Ovary (tissue), 9 donors: ENCODE measurements around the gene TMEM63A. TPM values are rescaled to one million over a fixed set of nuclear protein-coding genes. Genes with fewer than 3 reads are reported as not detected.
"Not testable (repeated sequence)": the region's sequence is repeated elsewhere in the genome, so short reads cannot be mapped to it uniquely, and the experiment has no call there.

Experiments
- DNase-seq, 5 donors: peaks; one replicate each; pipeline ENCODE4 v3.0.0-alpha.2; 2019 to 2020
- H3K27ac ChIP-seq, 2 donors: fragments of 200-600 bp; one replicate each; pipeline versions ENCODE4 v1.5.1 to v1.8.0; 2019 to 2022
- H3K27me3 ChIP-seq: fragments of 200-600 bp; one replicate; pipeline ENCODE4 v1.8.0; 2022
- H3K36me3 ChIP-seq: fragments of 200-600 bp; sonication (generic); one replicate; pipeline ENCODE4 v1.5.1; 2019
- H3K4me1 ChIP-seq: one replicate; pipeline ENCODE4 v1.8.1; 2013; ENCODE audit warnings: mild to moderate bottlenecking, moderate library complexity; ENCODE audit not compliant: insufficient read depth
- H3K4me3 ChIP-seq: fragments of 200-600 bp; sonication (generic); one replicate; pipeline ENCODE4 v1.5.1; 2017
- H3K9me3 ChIP-seq, 2 donors: fragments of 200-600 bp in 1 of 2; sonication (generic) in 1 of 2; one replicate each; pipeline versions ENCODE4 v1.5.1 to v1.8.1; 2013 to 2019; ENCODE audit warnings: mild to moderate bottlenecking in 1 of 2, moderate library complexity in 1 of 2
- CTCF ChIP-seq, 3 donors: fragments of 450-650 bp in 2 of 3; fragments of 200-600 bp in 1 of 3; IDR thresholded peaks; one replicate each; pipeline versions ENCODE4 v1.5.1 to v1.8.0; 2016 to 2022; ENCODE audit warnings: antibody characterized with exemption in 3 of 3, mild to moderate bottlenecking in 1 of 3
- EP300 ChIP-seq: sonication (generic); formaldehyde crosslinking; IDR thresholded peaks from one replicate; pipeline ENCODE4 v1.6.1; 2017; ENCODE audit warnings: antibody characterized with exemption
- POLR2A ChIP-seq: fragments of 450-650 bp; IDR thresholded peaks from one replicate; pipeline ENCODE4 v1.6.1; 2017; ENCODE audit warnings: antibody characterized with exemption, mild to moderate bottlenecking, moderate library complexity
- WGBS, 3 donors: extraction: QIAGEN DNeasy Blood & Tissue Kit in 1 of 3; methylation state at CpG; one replicate each; pipeline versions ENCODE4 v1.1.5 to v1.1.7; 2013 to 2017; 5-methylcytosine and 5-hydroxymethylcytosine counted together
- intact Hi-C, 4 donors: fragments of 100-400 bp; cut with DNase I; formaldehyde crosslinking; loops; one replicate each; pipeline versions ENCODE4 v1.11.0 to v1.15.1; 2022 to 2023
- polyA plus RNA-seq, 2 donors: library from polyadenylated mRNA; stranded (reverse); fragments of 200-250 nt in 1 of 2; fragments of 350-450 nt in 1 of 2; fragmentation: Illumina TruSeq in 1 of 2; extraction: RNeasy Lipid Tissue Mini Kit (QIAGEN cat#74804) in 1 of 2; gene quantifications; one replicate each; pipeline ENCODE4 v1.2.3, GENCODE V29; 2013 to 2014
- total RNA-seq, 7 donors: library from RNA; depleted of rRNA in 2 of 7; stranded (reverse); fragments of >200 nt in 2 of 7; fragmentation: NEBNext Ultra II Directional in 3 of 7; extraction: Animal tissue kit (Norgen Biotek cat#: 25700) in 3 of 7; gene quantifications; one replicate each; pipeline versions ENCODE4 v1.1.0 to v1.2.4, GENCODE V29; 2016 to 2023
- donor health status: DM: no; HTN: no; CAD: no; lungs with moderate emphysema.
- donor health status: DM: no; HTN: no; CAD: no.
- donor health status: Bipolar disorder and iron deficiency.
- donor health status: DM: yes; HTN: yes; CAD: no.
- donor health status: DM: no; HTN: no; CAD: no.
- donor health status: DM: yes; HTN: yes; CAD: no.

TMEM63A gene
- total and polyA plus RNA-seq, 9 donors = 29.6 to 82.8 (median 53.0) TPM

GRCh38 chr1:225840223-225840610, 42.0 kb downstream of the TMEM63A start:
- Histone ChIP-seq H3K9me3 (no peaks in the 10 kb centered on the region), H3K27ac (no peak overlapping the region), H3K36me3 (no peaks in the 10 kb centered on the region), H3K27me3 (no peaks in the 10 kb centered on the region), H3K4me1 (peaks cover 3% of the 10 kb centered on the region), H3K4me3 (no peak overlapping the region)
- TF ChIP-seq POLR2A (no peak), CTCF (IDR thresholded peaks at IDR 0.05) (no peak), EP300 (no peak)
- no peak for DNase-seq
- intact Hi-C loops = loop anchor here in 2 of 4 donors (5.0 to 10.0 kb wide), 2 partner anchors 63 to 365 kb away; partner anchors contain the start of gene SRP9 (in 1 of the 2)
- 78 to 88% (median 83%) methylated on average over 1 of the region's 1 CpG for WGBS, 3 donors

GRCh38 chr1:225838793-225839192, 43.4 kb downstream of the TMEM63A start:
- Histone ChIP-seq H3K4me3 (no peak overlapping the region), H3K4me1 (peaks cover 7% of the 10 kb centered on the region), H3K27ac (no peak overlapping the region), H3K36me3 (no peaks in the 10 kb centered on the region), H3K9me3 (no peaks in the 10 kb centered on the region), H3K27me3 (no peaks in the 10 kb centered on the region)
- intact Hi-C loops = no loop called here
- WGBS, 3 donors = 78 to 89% (median 81%) methylated on average over 14 of the region's 14 CpGs
- TF ChIP-seq CTCF (IDR thresholded peaks at IDR 0.05) = no peak
- TF ChIP-seq POLR2A = no peak
- no peak for TF ChIP-seq EP300
- no peak for DNase-seq

GRCh38 chr1:225836296-225836695, 45.9 kb downstream of the TMEM63A start:
- H3K36me3 ChIP-seq, H3K4me3 ChIP-seq, intact Hi-C loops, H3K27me3 ChIP-seq, H3K9me3 ChIP-seq, DNase-seq, H3K4me1 ChIP-seq: not testable (repeated sequence)
- 55 to 66% (median 61%) methylated on average over 4 of the region's 4 CpGs for WGBS, 3 donors
- H3K27ac ChIP-seq = peak overlapping the region in 1 of 2 donors; percentile 60

- Histone ChIP-seq H3K36me3 (no peaks in the 10 kb centered on the region), H3K9me3 (no peaks in the 10 kb centered on the region), H3K27me3 (no peaks in the 10 kb centered on the region), H3K4me1 (peaks cover 7% of the 10 kb centered on the region), H3K27ac (peak overlapping the region in 1 of 2 donors; percentile 60), H3K4me3 (no peak overlapping the region)
- 0 to 12% (median 5%) methylated on average over 3 of the region's 3 CpGs for WGBS, 3 donors
- intact Hi-C loops = no loop called here
- TF ChIP-seq POLR2A (no peak), EP300 (no peak), CTCF (IDR thresholded peaks at IDR 0.05) (no peak)
- DNase-seq = peak; percentile 82 to 91 (median 84)
Observed at GRCh38 chr1:225835856-225836255, 46.3 kb downstream of the TMEM63A start.

GRCh38 chr1:225834417-225835329, 47.5 kb downstream of the TMEM63A start:
- peaks cover 7% of the 10 kb centered on the region for H3K4me1 ChIP-seq
- peak overlapping the region in 1 of 2 donors; percentile 60 for H3K27ac ChIP-seq
- TF ChIP-seq EP300 = no peak
- TF ChIP-seq POLR2A = no peak
- TF ChIP-seq CTCF (IDR thresholded peaks at IDR 0.05) = no peak
- peak; percentile 70 to 82 (median 76) for DNase-seq
- WGBS, 3 donors = 49 to 53% (median 51%) methylated on average over 7 of the region's 7 CpGs
- no peaks in the 10 kb centered on the region for H3K36me3 ChIP-seq
- no peak overlapping the region for H3K4me3 ChIP-seq
- intact Hi-C loops = no loop called here
- no peaks in the 10 kb centered on the region for H3K27me3 ChIP-seq
- no peaks in the 10 kb centered on the region for H3K9me3 ChIP-seq
